GM06990 (cell line): ENCODE results near the gene TNS3.

Source experiments
- DNase-seq: peaks from one replicate; pipeline ENCODE4 v3.0.0-alpha.2; 2011; ENCODE audit not compliant: insufficient read length; ENCODE audit errors: extremely low read depth
- H3K27me3 ChIP-seq: replicated peaks from 2 replicates; pipeline ENCODE4 v1.6.0; 2011; ENCODE audit warnings: low read length; ENCODE audit not compliant: control insufficient read depth, insufficient read depth
- H3K36me3 ChIP-seq: 2 replicates; pipeline ENCODE4 v1.5.1; 2011; ENCODE audit warnings: low read length; ENCODE audit not compliant: control insufficient read depth, insufficient read depth
- H3K4me3 ChIP-seq: replicated peaks from 2 replicates; pipeline ENCODE4 v1.5.1; 2011; ENCODE audit warnings: low read depth, mild to moderate bottlenecking, control low read depth, low read length
- TF ChIP-seq, protein P1 (sequence below): IDR thresholded peaks from 2 replicates; pipeline ENCODE4 v1.5.1; 2011; ENCODE audit warnings: low read length, control low read depth, mild to moderate bottlenecking, inconsistent platforms; ENCODE audit not compliant: insufficient read depth, poor library complexity, severe bottlenecking

The TNS3 gene

DNA sequence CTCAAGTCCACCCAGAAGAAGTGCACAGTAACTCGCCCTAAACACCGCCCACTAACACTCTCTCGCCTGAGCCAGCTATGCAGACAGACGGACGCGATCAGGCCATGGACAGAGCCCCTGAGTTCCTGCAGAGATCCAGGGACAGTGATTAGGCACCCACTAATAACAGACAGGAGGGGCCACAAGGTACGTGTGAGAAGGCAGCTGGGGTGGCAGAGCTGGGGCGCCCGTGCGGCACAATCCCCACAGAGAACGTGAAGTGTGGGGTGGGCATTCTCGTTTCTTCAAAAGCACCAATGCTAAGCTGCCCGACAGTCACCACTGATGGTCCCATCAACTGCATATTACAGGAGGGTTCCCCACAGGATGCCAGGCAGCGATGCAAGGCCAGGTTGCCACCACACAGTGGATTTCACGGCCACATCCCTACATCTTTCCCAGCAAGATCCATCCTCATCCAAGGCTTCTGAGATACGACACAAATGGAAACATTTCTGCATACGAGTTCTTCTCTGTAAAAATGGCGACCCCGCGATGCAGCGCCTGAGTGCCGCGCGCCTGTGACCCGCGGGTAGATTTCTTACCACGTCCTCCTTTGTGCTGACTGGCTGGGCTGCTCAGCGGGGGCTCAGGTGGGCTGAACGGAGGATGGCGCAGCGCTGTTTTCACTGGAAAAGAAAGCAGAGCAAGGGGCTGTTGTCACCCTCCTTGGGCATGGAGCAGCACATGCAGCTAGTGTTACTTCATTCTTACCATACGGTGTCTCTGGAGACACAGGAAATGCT lies 237.5 kb downstream of the TNS3 start:
- H3K27me3 ChIP-seq, result no peaks in the 10 kb centered on the region
- H3K4me3 ChIP-seq, result no peak overlapping the region
- DNase-seq, result no peak
- TF ChIP-seq, protein P1, sequence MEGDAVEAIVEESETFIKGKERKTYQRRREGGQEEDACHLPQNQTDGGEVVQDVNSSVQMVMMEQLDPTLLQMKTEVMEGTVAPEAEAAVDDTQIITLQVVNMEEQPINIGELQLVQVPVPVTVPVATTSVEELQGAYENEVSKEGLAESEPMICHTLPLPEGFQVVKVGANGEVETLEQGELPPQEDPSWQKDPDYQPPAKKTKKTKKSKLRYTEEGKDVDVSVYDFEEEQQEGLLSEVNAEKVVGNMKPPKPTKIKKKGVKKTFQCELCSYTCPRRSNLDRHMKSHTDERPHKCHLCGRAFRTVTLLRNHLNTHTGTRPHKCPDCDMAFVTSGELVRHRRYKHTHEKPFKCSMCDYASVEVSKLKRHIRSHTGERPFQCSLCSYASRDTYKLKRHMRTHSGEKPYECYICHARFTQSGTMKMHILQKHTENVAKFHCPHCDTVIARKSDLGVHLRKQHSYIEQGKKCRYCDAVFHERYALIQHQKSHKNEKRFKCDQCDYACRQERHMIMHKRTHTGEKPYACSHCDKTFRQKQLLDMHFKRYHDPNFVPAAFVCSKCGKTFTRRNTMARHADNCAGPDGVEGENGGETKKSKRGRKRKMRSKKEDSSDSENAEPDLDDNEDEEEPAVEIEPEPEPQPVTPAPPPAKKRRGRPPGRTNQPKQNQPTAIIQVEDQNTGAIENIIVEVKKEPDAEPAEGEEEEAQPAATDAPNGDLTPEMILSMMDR, result no peak
- H3K36me3 ChIP-seq, result no peaks in the 10 kb centered on the region

- H3K27me3 ChIP-seq, result no peaks in the 10 kb centered on the region
- TF ChIP-seq, protein P1, result no peak
- no peak for DNase-seq
- H3K36me3 ChIP-seq, result no peaks in the 10 kb centered on the region
- H3K4me3 ChIP-seq, result no peak overlapping the region
Observed at GRCh38 chr7:47343061-47343455, 238.9 kb downstream of the TNS3 start.

- no peak for DNase-seq
- no peaks in the 10 kb centered on the region for H3K27me3 ChIP-seq
- TF ChIP-seq, protein P1, result no peak
- H3K4me3 ChIP-seq, result no peak overlapping the region
- H3K36me3 ChIP-seq, result no peaks in the 10 kb centered on the region
Observed at GRCh38 chr7:47342296-47343060, 239.4 kb downstream of the TNS3 start.

GRCh38 chr7:47340517-47340916 lies 241.4 kb downstream of the TNS3 start:
- Histone ChIP-seq H3K36me3 (no peaks in the 10 kb centered on the region), H3K4me3 (no peak overlapping the region), H3K27me3 (no peaks in the 10 kb centered on the region)
- TF ChIP-seq, protein P1, result no peak
- DNase-seq, result no peak

- DNase-seq, result no peak
- Histone ChIP-seq H3K4me3 (no peak overlapping the region), H3K27me3 (no peaks in the 10 kb centered on the region), H3K36me3 (no peaks in the 10 kb centered on the region)
- TF ChIP-seq, protein P1, result no peak
Observed at GRCh38 chr7:47338026-47338425, 243.9 kb downstream of the TNS3 start.
